HG02763 (cell line): ENCODE data around the gene P2RY14.

Experiments
- ATAC-seq: cut with Tn5 transposase; IDR thresholded peaks from one replicate; pipeline ENCODE4 v1.9.1; 2021; ENCODE audit warnings: mild to moderate bottlenecking, moderate library complexity; ENCODE audit not compliant: unreplicated experiment

P2RY14 gene

GRCh38 chr3:151216641-151217607 lies 61.4 kb downstream of the P2RY14 start:
- no peak for ATAC-seq

GRCh38 chr3:151214459-151214858 lies 63.9 kb downstream of the P2RY14 start:
- ATAC-seq: no peak

GRCh38 chr3:151213881-151214280 lies 64.5 kb downstream of the P2RY14 start:
- no peak for ATAC-seq

GRCh38 chr3:151213151-151213550 lies 65.2 kb downstream of the P2RY14 start:
- no peak for ATAC-seq

GRCh38 chr3:151210676-151211381 lies 67.5 kb downstream of the P2RY14 start:
- peak; percentile 67 for ATAC-seq

GRCh38 chr3:151209654-151210053 lies 68.7 kb downstream of the P2RY14 start:
- no peak for ATAC-seq

- no peak for ATAC-seq
Measured at GRCh38 chr3:151206201-151206600, 72.1 kb downstream of the P2RY14 start.

- no peak for ATAC-seq
Measured at GRCh38 chr3:151205482-151205881, 72.9 kb downstream of the P2RY14 start.

GRCh38 chr3:151204530-151205402 lies 73.6 kb downstream of the P2RY14 start:
- ATAC-seq: no peak

- peak; percentile 93 for ATAC-seq
Measured at GRCh38 chr3:151203051-151203420, 75.3 kb downstream of the P2RY14 start, which contains the start of gene GPR171. GPR171 (minus strand) TSS chr3:151203216; CDS start chr3:151199386, 3,830 bp downstream.

GRCh38 chr3:151201051-151201730 lies 77.2 kb downstream of the P2RY14 start:
- ATAC-seq: no peak

- no peak for ATAC-seq
Measured at GRCh38 chr3:151200586-151200985, 77.8 kb downstream of the P2RY14 start.

- ATAC-seq: no peak
Measured at GRCh38 chr3:151199554-151200438, 78.5 kb downstream of the P2RY14 start.

- ATAC-seq: no peak
Measured at GRCh38 chr3:151198849-151199248, 79.5 kb downstream of the P2RY14 start.

- no peak for ATAC-seq
Measured at GRCh38 chr3:151197981-151198767, 80.2 kb downstream of the P2RY14 start.

- ATAC-seq: no peak
Measured at GRCh38 chr3:151197228-151197627, 81.1 kb downstream of the P2RY14 start.

- ATAC-seq: no peak
Measured at GRCh38 chr3:151196434-151196833, 81.9 kb downstream of the P2RY14 start.

GRCh38 chr3:151195826-151196225 lies 82.5 kb downstream of the P2RY14 start:
- ATAC-seq: no peak

GRCh38 chr3:151192545-151192944 lies 85.8 kb downstream of the P2RY14 start:
- no peak for ATAC-seq
